Esophagus muscularis mucosa (tissue), 4 donors: Measurements from ENCODE around the gene SNX3. TPM values are rescaled to one million over a fixed set of nuclear protein-coding genes. Genes with fewer than 3 reads are reported as not detected.
"Not testable (repeated sequence)": the region's sequence is repeated elsewhere in the genome, so short reads cannot be mapped to it uniquely, and the experiment has no call there.

Experiments used
- DNase-seq: peaks from one replicate; pipeline ENCODE4 v3.0.0-alpha.2; 2017; ENCODE audit errors: extremely low spot score
- H3K27ac ChIP-seq, 4 donors: fragments of 200-600 bp; sonication (generic); replicated peaks in 1 of 4; 1 replicate in 3 of 4; 2 replicates in 1 of 4; pipeline ENCODE4 v1.5.1; 2016 to 2019; ENCODE audit warnings: mild to moderate bottlenecking in 1 of 4
- H3K27me3 ChIP-seq, 4 donors: fragments of 200-600 bp; sonication (generic); one replicate each; pipeline versions ENCODE4 v1.5.1 to v1.6.0; 2016 to 2019
- H3K36me3 ChIP-seq, 4 donors: fragments of 200-600 bp; sonication (generic); one replicate each; pipeline ENCODE4 v1.5.1; 2016 to 2019
- H3K4me1 ChIP-seq, 4 donors: fragments of 200-600 bp; sonication (generic); one replicate each; pipeline ENCODE4 v1.5.1; 2016 to 2019
- H3K4me3 ChIP-seq, 4 donors: fragments of 200-600 bp; sonication (generic); 1 replicate in 2 of 4; 2 replicates in 2 of 4; pipeline ENCODE4 v1.5.1; 2016 to 2019; ENCODE audit warnings: mild to moderate bottlenecking in 4 of 4, moderate library complexity in 1 of 4
- H3K9me3 ChIP-seq, 4 donors: fragments of 200-600 bp; sonication (generic); 1 replicate in 3 of 4; 2 replicates in 1 of 4; pipeline ENCODE4 v1.5.1; 2016 to 2019
- CTCF ChIP-seq, 3 experiments: fragments of 200-600 bp in 2 of 3; fragments of 450-650 bp in 1 of 3; sonication (generic) in 2 of 3; IDR thresholded peaks; one replicate each; pipeline ENCODE4 v1.5.1; 2017 to 2019; ENCODE audit warnings: antibody characterized with exemption in 3 of 3, mild to moderate bottlenecking in 2 of 3, moderate library complexity in 1 of 3
- EP300 ChIP-seq: sonication (generic); formaldehyde crosslinking; IDR thresholded peaks from one replicate; pipeline ENCODE4 v1.6.1; 2017; ENCODE audit warnings: antibody characterized with exemption
- POLR2A ChIP-seq: fragments of 450-650 bp; IDR thresholded peaks from one replicate; pipeline ENCODE4 v1.6.1; 2017; ENCODE audit warnings: antibody characterized with exemption, moderate library complexity, mild to moderate bottlenecking, low read depth
- POLR2AphosphoS5 ChIP-seq, 2 donors: sonication (generic); formaldehyde crosslinking; IDR thresholded peaks; one replicate each; pipeline ENCODE4 v1.6.1; 2017; ENCODE audit warnings: antibody characterized with exemption in 2 of 2
- WGBS: methylation state at CpG from one replicate; pipeline ENCODE4 v1.1.5; 2018; 5-methylcytosine and 5-hydroxymethylcytosine counted together
- intact Hi-C: fragments of 100-400 bp; cut with DNase I; formaldehyde crosslinking; loops from one replicate; pipeline ENCODE4 v1.15.1; 2023
- total RNA-seq, 4 donors: library from RNA; depleted of rRNA; stranded (reverse); fragments of >200 nt; gene quantifications; one replicate each; pipeline versions ENCODE4 v1.1.0 to v1.2.1, GENCODE V29; 2016

The SNX3 gene
- total RNA-seq, result 100 to 1,000 TPM; 148 to 176 (median 151) TPM

- intact Hi-C loops, result loop anchor here (2.0 to 10.0 kb wide), 3 partner anchors 34 to 296 kb away; partner anchors contain the start of genes AFG1L and OSTM1
- H3K27ac ChIP-seq, result peak within 1 kb of the TSS; percentile 93 to 95 (median 94)
- DNase-seq, result peak; percentile 97
- 1% methylated on average over 29 of the region's 83 CpGs for WGBS
- H3K9me3 ChIP-seq, result no peaks in the 10 kb centered on the region
- TF ChIP-seq EP300 (no peak), CTCF (IDR thresholded peaks at IDR 0.05) (peak in 1 of 3 experiments; percentile 10), POLR2AphosphoS5 (IDR thresholded peaks at IDR 0.05) (peak; percentile 85 to 91), POLR2A (peak; percentile 65)
- H3K27me3 ChIP-seq, result no peaks in the 10 kb centered on the region
- no peaks in the 10 kb centered on the region for H3K36me3 ChIP-seq
- peak within 1 kb of the TSS; percentile 85 to 88 (median 86) for H3K4me3 ChIP-seq
- peaks cover 26 to 47% (median 40%) of the 10 kb centered on the region in 4 donors for H3K4me1 ChIP-seq
Measured at GRCh38 chr6:108260809-108261569, at the start of gene SNX3. SNX3 (minus strand) TSS chr6:108261040; CDS start chr6:108260921, 119 bp downstream.

- Histone ChIP-seq H3K4me3 (no peak overlapping the region), H3K9me3 (no peaks in the 10 kb centered on the region)
Measured at GRCh38 chr6:108309844-108310243, 49.0 kb upstream of the SNX3 start.

GRCh38 chr6:108308641-108309040, 47.8 kb upstream of the SNX3 start:
- H3K9me3 ChIP-seq, DNase-seq, H3K4me3 ChIP-seq, H3K27me3 ChIP-seq, H3K27ac ChIP-seq, H3K4me1 ChIP-seq, H3K36me3 ChIP-seq, intact Hi-C loops: not testable (repeated sequence)
- WGBS, result 89% methylated on average over 4 of the region's 4 CpGs

More at GRCh38 chr6:108309844-108310243, 49.0 kb upstream of the SNX3 start:
- H3K4me1 ChIP-seq, result no peaks in the 10 kb centered on the region
- DNase-seq, result no peak
- TF ChIP-seq POLR2AphosphoS5 (IDR thresholded peaks at IDR 0.05), result no peak
- no peak for TF ChIP-seq POLR2A
- TF ChIP-seq EP300, result no peak
- TF ChIP-seq CTCF (IDR thresholded peaks at IDR 0.05), result no peak
- H3K36me3 ChIP-seq, result no peaks in the 10 kb centered on the region
- intact Hi-C loops, result no loop called here
- H3K27ac ChIP-seq, result no peak overlapping the region
- H3K27me3 ChIP-seq, result no peaks in the 10 kb centered on the region
- 99% methylated on average over 5 of the region's 5 CpGs for WGBS

- DNase-seq, result no peak
- Histone ChIP-seq H3K9me3 (no peaks in the 10 kb centered on the region), H3K4me3 (no peak overlapping the region), H3K27me3 (no peaks in the 10 kb centered on the region), H3K27ac (no peak overlapping the region), H3K36me3 (no peaks in the 10 kb centered on the region), H3K4me1 (no peaks in the 10 kb centered on the region)
- WGBS, result 100% methylated on average over 2 of the region's 2 CpGs
- TF ChIP-seq POLR2A (no peak), CTCF (IDR thresholded peaks at IDR 0.05) (no peak), EP300 (no peak), POLR2AphosphoS5 (IDR thresholded peaks at IDR 0.05) (no peak)
- intact Hi-C loops, result no loop called here
Measured at GRCh38 chr6:108304646-108305045, 43.8 kb upstream of the SNX3 start.

- no peaks in the 10 kb centered on the region for H3K9me3 ChIP-seq
- no peak for TF ChIP-seq EP300
- TF ChIP-seq POLR2AphosphoS5 (IDR thresholded peaks at IDR 0.05), result no peak
- TF ChIP-seq POLR2A, result no peak
- TF ChIP-seq CTCF (IDR thresholded peaks at IDR 0.05), result no peak
- H3K27ac ChIP-seq, result no peak overlapping the region
- H3K4me3 ChIP-seq, result no peak overlapping the region
- H3K4me1 ChIP-seq, result no peaks in the 10 kb centered on the region
- WGBS, result 98% methylated on average over 5 of the region's 5 CpGs
- no peaks in the 10 kb centered on the region for H3K27me3 ChIP-seq
- DNase-seq, result peak; percentile 24
- intact Hi-C loops, result no loop called here
- no peaks in the 10 kb centered on the region for H3K36me3 ChIP-seq
Measured at GRCh38 chr6:108302386-108302785, 41.5 kb upstream of the SNX3 start.
